Mesothelial cell of epicardium (in vitro differentiated cells): ENCODE measurements around the gene CNRIP1. TPM values are rescaled to one million over a fixed set of nuclear protein-coding genes. Genes with fewer than 3 reads are reported as not detected.

Experiments
- DNase-seq, 2 experiments: peaks; one replicate each; pipeline ENCODE4 v3.0.0; 2021; ENCODE audit warnings: low spot score in 2 of 2; ENCODE audit not compliant: unreplicated experiment in 2 of 2
- H3K27ac Mint-ChIP-seq: 2 replicates; pipeline ENCODE4 v1.8.0; 2021; ENCODE audit warnings: mixed read lengths
- H3K27me3 Mint-ChIP-seq: 2 replicates; pipeline ENCODE4 v1.8.0; 2021; ENCODE audit warnings: low read depth, mixed read lengths
- H3K36me3 Mint-ChIP-seq: 2 replicates; pipeline ENCODE4 v1.8.0; 2021; ENCODE audit warnings: mixed read lengths
- H3K4me1 Mint-ChIP-seq: 2 replicates; pipeline ENCODE4 v1.8.0; 2021; ENCODE audit warnings: mixed read lengths
- H3K4me3 Mint-ChIP-seq: 2 replicates; pipeline ENCODE4 v1.8.0; 2021; ENCODE audit warnings: mild to moderate bottlenecking, moderate library complexity, mixed read lengths
- H3K9me3 Mint-ChIP-seq: 2 replicates; pipeline ENCODE4 v1.8.0; 2021; ENCODE audit warnings: mixed read lengths
- CTCF ChIP-seq: fragments of 200-600 bp; sonication (generic); IDR thresholded peaks from one replicate; pipeline ENCODE4 v1.5.0; 2021; ENCODE audit warnings: antibody characterized with exemption; ENCODE audit not compliant: unreplicated experiment
- total RNA-seq: library from RNA; stranded (reverse); gene quantifications from 3 replicates; pipeline ENCODE4 v1.2.1, GENCODE V29; 2021

Gene CNRIP1
- total RNA-seq, 1 donor from 2014 or later: 4.9 TPM

GRCh38 chr2:68328901-68329300, 9.2 kb upstream of the CNRIP1 start:
- no peak for TF ChIP-seq CTCF
- no peak overlapping the region for H3K4me3 Mint-ChIP-seq
- H3K27me3 Mint-ChIP-seq: peaks cover 21% of the 10 kb centered on the region
- DNase-seq: no peak
- H3K36me3 Mint-ChIP-seq: no peaks in the 10 kb centered on the region
- H3K9me3 Mint-ChIP-seq: peaks cover 4% of the 10 kb centered on the region
- no peak overlapping the region for H3K27ac Mint-ChIP-seq
- H3K4me1 Mint-ChIP-seq: no peaks in the 10 kb centered on the region

- no peak for TF ChIP-seq CTCF
- no peak for DNase-seq
- Mint-ChIP-seq H3K27me3 (peaks cover 57% of the 10 kb centered on the region), H3K36me3 (no peaks in the 10 kb centered on the region), H3K4me1 (peaks cover 3% of the 10 kb centered on the region), H3K27ac (no peak overlapping the region), H3K9me3 (no peaks in the 10 kb centered on the region), H3K4me3 (no peak overlapping the region)
These were observed 5.3 kb upstream of the CNRIP1 start for GRCh38 chr2:68325056-68325455.

GRCh38 chr2:68320118-68320641, 431 bp upstream of the CNRIP1 start:
- Mint-ChIP-seq H3K27ac (peak overlapping the region; percentile 59), H3K9me3 (no peaks in the 10 kb centered on the region), H3K27me3 (peaks cover 88% of the 10 kb centered on the region), H3K4me1 (peaks cover 11% of the 10 kb centered on the region), H3K4me3 (peak overlapping the region; percentile 78), H3K36me3 (peaks cover 4% of the 10 kb centered on the region)
- TF ChIP-seq CTCF: no peak
- DNase-seq: peak in 1 of 2 experiments; percentile 42

- DNase-seq: no peak
- TF ChIP-seq CTCF: no peak
- Mint-ChIP-seq H3K9me3 (peaks cover 5% of the 10 kb centered on the region), H3K36me3 (peaks cover 4% of the 10 kb centered on the region), H3K27me3 (peaks cover 86% of the 10 kb centered on the region), H3K4me1 (peaks cover 11% of the 10 kb centered on the region), H3K27ac (no peak overlapping the region), H3K4me3 (peak overlapping the region; percentile 78)
These were observed 793 bp downstream of the CNRIP1 start for GRCh38 chr2:68318914-68319397.

GRCh38 chr2:68317971-68318913, 1.5 kb downstream of the CNRIP1 start:
- DNase-seq: no peak
- Mint-ChIP-seq H3K27ac (no peak overlapping the region), H3K36me3 (peaks cover 4% of the 10 kb centered on the region), H3K27me3 (peaks cover 87% of the 10 kb centered on the region), H3K4me3 (peak overlapping the region; percentile 78), H3K4me1 (peaks cover 11% of the 10 kb centered on the region), H3K9me3 (peaks cover 8% of the 10 kb centered on the region)
- no peak for TF ChIP-seq CTCF
